ENCODE results near the gene PAK1. TPM values are rescaled to one million over a fixed set of nuclear protein-coding genes. Genes with fewer than 3 reads are reported as not detected.

The PAK1 gene
- total and polyA plus RNA-seq, 9 of the 15 experiments (the other 6 are each of a cell fraction or from before 2014, with no cell fraction given): 0.52 to 11.7 (median 1.9) TPM

DNA sequence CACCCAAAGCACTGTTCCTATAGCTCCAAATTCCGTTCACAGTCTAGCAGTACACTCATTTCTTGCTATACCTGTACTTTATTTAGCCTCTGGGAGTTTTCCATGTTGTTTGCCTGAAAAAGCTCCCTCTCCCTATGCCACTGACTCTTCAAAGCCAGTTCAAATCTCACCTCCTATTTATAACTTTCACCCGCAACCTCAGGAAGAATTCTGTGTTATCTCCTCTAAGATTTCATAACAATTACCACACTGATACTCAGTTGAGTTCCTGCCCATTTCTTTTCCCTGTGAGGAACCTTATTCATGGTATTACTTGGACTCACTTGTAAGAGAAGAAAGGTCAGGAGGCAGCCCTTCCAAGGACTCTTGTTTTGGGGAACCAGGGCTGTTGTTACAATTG, 197.6 kb downstream of the PAK1 start:
- no peak for TF ChIP-seq PURB (CRISPR knock-in tag; IDR thresholded peaks at IDR 0.05; ENCODE audit: low read depth)
- TF ChIP-seq, protein P1, sequence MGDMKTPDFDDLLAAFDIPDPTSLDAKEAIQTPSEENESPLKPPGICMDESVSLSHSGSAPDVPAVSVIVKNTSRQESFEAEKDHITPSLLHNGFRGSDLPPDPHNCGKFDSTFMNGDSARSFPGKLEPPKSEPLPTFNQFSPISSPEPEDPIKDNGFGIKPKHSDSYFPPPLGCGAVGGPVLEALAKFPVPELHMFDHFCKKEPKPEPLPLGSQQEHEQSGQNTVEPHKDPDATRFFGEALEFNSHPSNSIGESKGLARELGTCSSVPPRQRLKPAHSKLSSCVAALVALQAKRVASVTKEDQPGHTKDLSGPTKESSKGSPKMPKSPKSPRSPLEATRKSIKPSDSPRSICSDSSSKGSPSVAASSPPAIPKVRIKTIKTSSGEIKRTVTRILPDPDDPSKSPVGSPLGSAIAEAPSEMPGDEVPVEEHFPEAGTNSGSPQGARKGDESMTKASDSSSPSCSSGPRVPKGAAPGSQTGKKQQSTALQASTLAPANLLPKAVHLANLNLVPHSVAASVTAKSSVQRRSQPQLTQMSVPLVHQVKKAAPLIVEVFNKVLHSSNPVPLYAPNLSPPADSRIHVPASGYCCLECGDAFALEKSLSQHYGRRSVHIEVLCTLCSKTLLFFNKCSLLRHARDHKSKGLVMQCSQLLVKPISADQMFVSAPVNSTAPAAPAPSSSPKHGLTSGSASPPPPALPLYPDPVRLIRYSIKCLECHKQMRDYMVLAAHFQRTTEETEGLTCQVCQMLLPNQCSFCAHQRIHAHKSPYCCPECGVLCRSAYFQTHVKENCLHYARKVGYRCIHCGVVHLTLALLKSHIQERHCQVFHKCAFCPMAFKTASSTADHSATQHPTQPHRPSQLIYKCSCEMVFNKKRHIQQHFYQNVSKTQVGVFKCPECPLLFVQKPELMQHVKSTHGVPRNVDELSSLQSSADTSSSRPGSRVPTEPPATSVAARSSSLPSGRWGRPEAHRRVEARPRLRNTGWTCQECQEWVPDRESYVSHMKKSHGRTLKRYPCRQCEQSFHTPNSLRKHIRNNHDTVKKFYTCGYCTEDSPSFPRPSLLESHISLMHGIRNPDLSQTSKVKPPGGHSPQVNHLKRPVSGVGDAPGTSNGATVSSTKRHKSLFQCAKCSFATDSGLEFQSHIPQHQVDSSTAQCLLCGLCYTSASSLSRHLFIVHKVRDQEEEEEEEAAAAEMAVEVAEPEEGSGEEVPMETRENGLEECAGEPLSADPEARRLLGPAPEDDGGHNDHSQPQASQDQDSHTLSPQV (IDR thresholded peaks at IDR 0.05): no peak
- TF ChIP-seq, protein P2, sequence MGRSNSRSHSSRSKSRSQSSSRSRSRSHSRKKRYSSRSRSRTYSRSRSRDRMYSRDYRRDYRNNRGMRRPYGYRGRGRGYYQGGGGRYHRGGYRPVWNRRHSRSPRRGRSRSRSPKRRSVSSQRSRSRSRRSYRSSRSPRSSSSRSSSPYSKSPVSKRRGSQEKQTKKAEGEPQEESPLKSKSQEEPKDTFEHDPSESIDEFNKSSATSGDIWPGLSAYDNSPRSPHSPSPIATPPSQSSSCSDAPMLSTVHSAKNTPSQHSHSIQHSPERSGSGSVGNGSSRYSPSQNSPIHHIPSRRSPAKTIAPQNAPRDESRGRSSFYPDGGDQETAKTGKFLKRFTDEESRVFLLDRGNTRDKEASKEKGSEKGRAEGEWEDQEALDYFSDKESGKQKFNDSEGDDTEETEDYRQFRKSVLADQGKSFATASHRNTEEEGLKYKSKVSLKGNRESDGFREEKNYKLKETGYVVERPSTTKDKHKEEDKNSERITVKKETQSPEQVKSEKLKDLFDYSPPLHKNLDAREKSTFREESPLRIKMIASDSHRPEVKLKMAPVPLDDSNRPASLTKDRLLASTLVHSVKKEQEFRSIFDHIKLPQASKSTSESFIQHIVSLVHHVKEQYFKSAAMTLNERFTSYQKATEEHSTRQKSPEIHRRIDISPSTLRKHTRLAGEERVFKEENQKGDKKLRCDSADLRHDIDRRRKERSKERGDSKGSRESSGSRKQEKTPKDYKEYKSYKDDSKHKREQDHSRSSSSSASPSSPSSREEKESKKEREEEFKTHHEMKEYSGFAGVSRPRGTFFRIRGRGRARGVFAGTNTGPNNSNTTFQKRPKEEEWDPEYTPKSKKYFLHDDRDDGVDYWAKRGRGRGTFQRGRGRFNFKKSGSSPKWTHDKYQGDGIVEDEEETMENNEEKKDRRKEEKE (IDR thresholded peaks at IDR 0.05; ENCODE audit: borderline replicate concordance in 1 of 2, control insufficient read depth in 1 of 2, low read depth in 2 of 2, low read length in 1 of 2): no peak
- TF ChIP-seq, protein P3, sequence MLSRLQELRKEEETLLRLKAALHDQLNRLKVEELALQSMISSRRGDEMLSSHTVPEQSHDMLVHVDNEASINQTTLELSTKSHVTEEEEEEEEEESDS (CRISPR knock-in tag; IDR thresholded peaks at IDR 0.05): no peak
- no peak for TF ChIP-seq IRF2 (CRISPR knock-in tag; IDR thresholded peaks at IDR 0.05)
- no peak for TF ChIP-seq FOXA1 (IDR thresholded peaks at IDR 0.05; ENCODE audit: borderline replicate concordance)
- no peak for TF ChIP-seq RBFOX2 (IDR thresholded peaks at IDR 0.05; ENCODE audit: low read depth, low read length)
- no peak for TF ChIP-seq TEAD2 (tag; IDR thresholded peaks at IDR 0.05)
- no peak for TF ChIP-seq POLR2H (tag; IDR thresholded peaks at IDR 0.05; ENCODE audit: low read depth)
- no peak for TF ChIP-seq ZNF699 (CRISPR knock-in tag; IDR thresholded peaks at IDR 0.05; ENCODE audit: insufficient replicate concordance)
- H3K36me3 ChIP-seq (ENCODE audit: control insufficient read depth, insufficient read depth, low read length): no peaks in the 10 kb centered on the region
- DNase-seq (ENCODE audit: extremely low read depth in 1 of 4, low spot score in 3 of 4) (no peak), FAIRE-seq (no peak), ATAC-seq (no peak)
- 0% methylated on average over 2 of the region's 2 CpGs for WGBS (ENCODE audit: insufficient coverage, low coverage, missing lambda C conversion rate)
- CTCF ChIA-PET (ENCODE audit: low intra/inter-chr PET ratio): no interaction called here
- no peaks in the 10 kb centered on the region for H3K27me3 ChIP-seq (ENCODE audit: control insufficient read depth in 2 of 2, insufficient read depth in 2 of 2, low read length in 2 of 2)
- no peak overlapping the region for H3K4me2 ChIP-seq (ENCODE audit: insufficient read depth, low read length)
- H3K27ac ChIP-seq (ENCODE audit: extremely low read depth, low read depth, low read length): no peak overlapping the region
- no peaks in the 10 kb centered on the region; a peak in 1 of 5 replicates for H3K4me1 ChIP-seq (replicated peaks in 1 of 2; ENCODE audit: control insufficient read depth in 2 of 2, insufficient read depth in 2 of 2, low read length in 2 of 2)
- in situ Hi-C loops (cut with MboI): no loop called here
- no peak overlapping the region for H3K9ac ChIP-seq (ENCODE audit: insufficient read depth in 1 of 2, low read depth in 2 of 2, low read length in 2 of 2)
- no peaks in the 10 kb centered on the region for H3K79me2 ChIP-seq (ENCODE audit: control insufficient read depth, insufficient read depth, low read length)
- no peak overlapping the region for H2AFZ ChIP-seq (ENCODE audit: low read depth, low read length)
- BruUV-seq (replicated peaks): no TSS peak
- intact Hi-C loops (cut with micrococcal nuclease): no loop called here
- H3K9me3 ChIP-seq (replicated peaks; ENCODE audit: control insufficient read depth, insufficient read depth, low read depth, low read length): no peaks in the 10 kb centered on the region
- POLR2A ChIA-PET: interaction anchor here (0.5 kb wide), 1 partner anchor 162 kb away, joined by 3 read pairs; no protein-coding TSS in a partner anchor
- H3K9me1 ChIP-seq (ENCODE audit: control insufficient read depth, insufficient read depth, low read length): no peaks in the 10 kb centered on the region
- no peaks in the 10 kb centered on the region for H4K20me1 ChIP-seq (replicated peaks; ENCODE audit: control insufficient read depth, insufficient read depth, low read length)
- no peak overlapping the region for H3K4me3 ChIP-seq
